Measurements from ENCODE around the gene GABBR2.

Gene GABBR2

GRCh38 chr9:98570663-98571440 lies 137.9 kb downstream of the GABBR2 start:
- no peak for DNase-seq (ENCODE audit: low read depth in 4 of 4, low spot score in 1 of 4)

- DNase-seq (ENCODE audit: low read depth in 4 of 4, low spot score in 1 of 4): no peak
Measured at GRCh38 chr9:98570055-98570454, 138.7 kb downstream of the GABBR2 start.

DNA sequence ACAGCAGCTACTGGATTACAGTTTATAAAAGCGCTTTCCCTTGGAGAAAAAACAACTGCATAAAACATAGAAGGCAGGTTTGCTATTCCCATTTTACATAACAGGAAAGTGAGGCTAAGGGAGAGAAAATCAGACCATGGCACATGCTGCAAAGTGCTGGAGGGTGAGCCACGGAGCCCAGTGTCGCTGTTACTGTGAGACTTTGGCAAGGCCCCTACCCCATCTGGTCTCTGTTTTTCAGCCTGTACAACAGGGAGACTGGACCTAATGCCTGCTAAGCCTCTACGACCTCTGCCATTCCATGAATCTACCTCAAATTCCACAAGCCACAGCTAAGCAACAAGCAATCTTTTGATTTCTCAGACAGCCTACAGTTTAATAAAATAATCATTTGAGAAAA lies 139.2 kb downstream of the GABBR2 start:
- DNase-seq (ENCODE audit: low read depth in 4 of 4, low spot score in 1 of 4): no peak

- no peak for DNase-seq (ENCODE audit: low read depth in 4 of 4, low spot score in 1 of 4)
Measured at GRCh38 chr9:98568909-98569469, 139.7 kb downstream of the GABBR2 start.

GRCh38 chr9:98568234-98568908 lies 140.4 kb downstream of the GABBR2 start:
- DNase-seq (ENCODE audit: low read depth in 4 of 4, low spot score in 1 of 4): no peak

DNA sequence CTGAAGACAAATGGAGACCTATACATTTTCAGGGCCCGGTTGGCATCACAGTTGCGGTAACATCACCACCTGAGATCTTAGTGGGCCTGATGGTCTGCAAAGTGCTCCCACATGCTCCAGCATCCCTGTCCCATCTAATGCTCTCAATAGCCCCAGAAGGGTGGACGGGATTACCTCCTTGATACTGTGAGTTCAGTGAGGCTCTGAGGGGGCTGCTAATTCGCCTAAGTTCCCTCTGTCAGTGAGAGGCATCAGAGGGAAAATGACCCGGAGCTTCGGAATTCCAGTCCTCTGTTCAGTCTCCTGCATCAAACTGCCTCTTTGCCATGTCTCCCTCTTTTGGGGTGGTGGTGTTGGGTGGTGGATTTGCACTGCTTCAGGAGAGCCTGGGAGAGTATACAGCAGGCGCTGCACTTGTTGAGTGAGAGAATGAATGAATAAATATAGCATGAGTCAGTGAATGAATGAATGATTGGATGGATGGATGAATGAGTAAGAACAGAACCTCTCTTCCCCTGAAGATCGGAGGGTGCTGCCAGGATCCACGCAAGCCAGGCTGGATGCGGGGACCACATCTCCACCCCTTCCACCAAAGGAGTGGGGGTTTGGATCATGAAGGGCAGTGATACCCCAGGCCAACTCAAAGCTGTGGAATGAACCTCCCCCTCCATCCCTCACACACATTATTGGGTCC lies 141.0 kb downstream of the GABBR2 start:
- DNase-seq (ENCODE audit: low read depth in 4 of 4, low spot score in 1 of 4): no peak

GRCh38 chr9:98565152-98566135 lies 143.3 kb downstream of the GABBR2 start:
- no peak for DNase-seq (ENCODE audit: low read depth in 4 of 4, low spot score in 1 of 4)

DNA sequence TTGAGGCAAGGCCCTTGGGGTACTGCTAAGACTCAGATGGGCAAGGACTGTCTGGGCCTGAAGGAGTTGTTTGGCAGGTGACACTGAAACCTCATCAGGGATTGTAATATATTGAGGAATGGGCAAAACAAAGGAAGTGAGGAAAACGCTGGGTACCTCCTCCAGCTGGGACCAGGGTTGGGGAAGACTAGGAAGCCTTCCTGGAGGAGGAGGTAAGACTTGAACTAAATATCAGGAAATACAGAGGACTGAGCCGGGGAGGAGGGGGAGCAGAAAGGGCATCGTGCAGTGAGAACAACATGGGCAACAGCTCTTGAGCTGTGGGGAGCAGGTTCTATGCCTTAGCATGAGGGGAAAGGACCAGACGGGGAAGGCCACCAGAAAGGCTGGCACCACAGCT lies 144.0 kb downstream of the GABBR2 start:
- no peak for DNase-seq (ENCODE audit: low read depth in 4 of 4, low spot score in 1 of 4)

- DNase-seq (ENCODE audit: low read depth in 4 of 4, low spot score in 1 of 4): no peak
Measured at GRCh38 chr9:98563988-98564387, 144.7 kb downstream of the GABBR2 start.

DNA sequence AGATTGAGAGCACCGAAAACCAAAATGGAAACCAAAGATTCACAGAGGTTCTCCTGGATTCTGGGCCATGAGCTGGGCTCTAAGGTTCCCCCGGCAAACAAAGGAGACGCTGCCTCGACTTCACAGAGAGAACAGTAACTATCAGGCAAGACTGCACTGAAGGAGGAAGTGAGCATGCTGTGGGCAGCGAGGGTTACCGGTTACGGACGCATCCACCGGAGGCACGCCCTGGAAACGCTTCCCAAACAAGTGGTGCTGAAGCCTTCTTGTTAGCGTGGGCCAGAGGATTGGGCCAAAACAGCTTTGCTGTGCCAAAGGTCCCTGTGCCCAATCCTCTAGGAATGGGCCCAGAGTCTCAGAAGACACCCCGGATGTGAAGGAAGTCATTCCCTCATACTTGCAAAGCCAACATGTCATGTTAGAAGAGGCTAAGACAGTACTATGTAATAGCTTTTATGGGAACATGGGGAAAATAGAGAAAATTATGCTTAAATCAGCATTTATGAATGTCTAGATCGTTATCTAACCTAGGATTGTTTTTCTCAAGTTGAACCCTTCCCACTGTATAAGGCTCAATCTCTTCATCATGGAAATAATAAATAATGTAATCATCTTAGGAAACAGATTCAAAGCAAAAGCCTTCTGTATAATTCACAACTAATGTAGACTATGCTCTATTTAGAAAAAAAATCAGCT lies 145.4 kb downstream of the GABBR2 start:
- DNase-seq (ENCODE audit: low read depth in 4 of 4, low spot score in 1 of 4): no peak

GRCh38 chr9:98559561-98559960 lies 149.2 kb downstream of the GABBR2 start:
- DNase-seq (ENCODE audit: low read depth in 4 of 4, low spot score in 1 of 4): no peak

- DNase-seq (ENCODE audit: low read depth in 4 of 4, low spot score in 1 of 4): no peak
Measured at GRCh38 chr9:98558575-98558974, 150.2 kb downstream of the GABBR2 start.

DNA sequence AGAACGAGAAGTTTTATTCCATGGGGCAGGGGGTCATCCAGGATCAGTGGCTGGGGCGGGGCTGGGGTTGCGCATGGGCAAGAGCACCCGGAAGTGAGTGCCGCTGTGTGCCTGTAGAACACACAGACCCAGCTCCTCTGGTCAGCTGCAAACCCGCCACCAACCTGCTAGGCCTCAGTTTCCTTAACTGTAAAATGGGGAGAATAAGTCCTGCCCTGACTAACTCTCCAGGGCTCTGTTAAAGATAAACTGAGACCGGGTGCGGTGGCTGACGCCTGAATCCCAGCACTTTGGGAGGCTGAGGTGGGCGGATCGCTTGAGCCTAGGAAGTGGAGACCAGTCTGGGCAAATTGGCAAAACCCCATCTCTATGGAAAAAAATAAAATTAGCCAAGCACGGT lies 152.2 kb downstream of the GABBR2 start:
- DNase-seq (ENCODE audit: low read depth in 4 of 4, low spot score in 1 of 4): no peak

DNA sequence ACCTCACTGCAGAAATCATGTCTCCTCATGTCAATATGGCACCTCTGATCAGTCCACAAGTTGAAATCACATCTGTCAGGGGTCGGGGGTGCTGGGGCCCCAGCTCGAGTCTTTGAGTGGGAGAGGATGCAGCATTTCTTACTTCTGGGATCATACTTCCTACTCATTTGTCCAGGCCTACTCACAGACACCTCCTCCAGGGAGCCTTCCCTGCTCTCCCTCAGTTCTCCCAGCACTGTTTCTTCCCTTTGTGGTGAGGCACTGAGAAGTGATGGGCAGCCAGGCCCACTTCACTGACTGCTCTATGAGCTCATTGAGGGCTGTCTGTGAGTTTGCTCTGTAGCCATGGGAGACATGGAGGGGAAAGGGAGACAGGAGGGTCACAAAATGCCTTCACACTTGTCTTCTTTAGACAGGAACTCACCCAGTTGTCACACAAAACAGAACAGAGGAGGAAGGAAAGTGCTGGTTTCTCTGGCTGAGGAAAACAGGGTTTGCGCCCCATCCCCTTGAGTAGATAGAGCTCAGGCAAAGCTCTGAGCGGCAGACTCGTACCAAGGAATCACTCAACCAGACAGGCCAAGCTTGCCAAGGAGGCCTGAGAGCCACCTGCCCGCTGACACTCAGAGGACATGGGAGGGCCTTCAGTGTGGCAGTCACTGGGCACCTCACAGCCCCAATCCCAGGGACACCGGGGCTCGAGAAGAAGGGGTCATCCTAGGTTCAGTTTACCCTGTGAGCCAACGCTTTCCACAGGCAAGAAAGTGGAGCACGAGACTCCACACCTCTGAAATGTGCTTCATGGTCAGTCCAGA lies 152.9 kb downstream of the GABBR2 start:
- no peak for DNase-seq (ENCODE audit: low read depth in 4 of 4, low spot score in 1 of 4)

DNA sequence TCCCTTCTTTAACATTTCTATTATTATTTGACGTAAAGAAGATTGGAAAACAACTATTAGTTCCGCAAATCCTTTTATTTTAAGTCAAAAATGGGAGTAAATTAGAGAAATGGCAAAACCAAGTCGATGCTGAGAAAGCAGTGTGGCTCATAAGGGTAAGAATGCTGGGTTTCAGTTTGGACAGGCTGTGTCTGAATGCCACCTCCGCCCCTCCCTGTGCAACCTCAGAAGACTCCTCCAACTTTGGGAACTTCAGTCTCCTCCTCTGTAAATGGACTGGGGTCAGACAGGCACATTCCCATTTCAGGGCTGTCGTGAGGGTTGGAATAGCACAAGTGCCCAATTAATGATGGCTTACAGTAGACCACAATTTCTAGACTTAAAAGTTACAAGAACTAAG lies 154.0 kb downstream of the GABBR2 start:
- DNase-seq (ENCODE audit: low read depth in 4 of 4, low spot score in 1 of 4): no peak

GRCh38 chr9:98552331-98552730 lies 156.4 kb downstream of the GABBR2 start:
- no peak for DNase-seq (ENCODE audit: low read depth in 4 of 4, low spot score in 1 of 4)

DNA sequence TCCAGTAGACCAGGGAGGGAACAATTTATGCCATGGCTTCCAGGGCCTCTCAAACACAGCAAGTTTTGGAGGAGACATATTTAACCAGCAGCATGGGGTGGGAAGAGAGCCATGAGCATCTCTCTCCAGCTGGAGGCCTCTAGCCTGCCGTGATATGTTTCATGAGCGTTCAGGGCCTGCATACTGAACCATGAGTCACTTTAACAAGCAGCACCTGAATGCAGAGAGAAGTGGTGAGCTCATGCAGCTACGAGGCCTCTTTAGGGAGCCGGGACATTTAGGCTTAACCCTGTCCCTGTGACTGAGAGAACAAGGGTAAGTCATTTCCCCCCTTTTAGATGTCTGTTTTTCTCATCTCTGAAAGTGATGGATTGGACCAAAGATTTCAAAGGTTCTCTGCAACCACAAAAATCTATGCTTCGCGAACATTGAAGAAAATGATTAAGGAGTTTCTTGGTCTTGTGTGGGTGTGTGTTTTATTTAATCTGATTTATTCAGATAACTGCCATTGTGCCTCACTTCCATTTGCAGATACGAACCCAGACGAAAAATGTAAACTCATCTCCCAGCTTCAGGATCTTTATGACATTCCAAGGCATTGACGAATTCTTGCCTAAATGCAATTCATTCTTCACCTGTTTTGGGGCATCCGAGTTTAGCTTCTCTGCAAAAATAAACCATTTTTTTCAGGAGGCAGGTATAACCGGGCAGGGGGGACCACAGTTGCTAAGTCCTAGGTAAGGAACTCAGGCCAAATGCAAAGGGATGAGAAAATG lies 157.0 kb downstream of the GABBR2 start:
- DNase-seq (ENCODE audit: low read depth in 4 of 4, low spot score in 1 of 4): no peak

DNA sequence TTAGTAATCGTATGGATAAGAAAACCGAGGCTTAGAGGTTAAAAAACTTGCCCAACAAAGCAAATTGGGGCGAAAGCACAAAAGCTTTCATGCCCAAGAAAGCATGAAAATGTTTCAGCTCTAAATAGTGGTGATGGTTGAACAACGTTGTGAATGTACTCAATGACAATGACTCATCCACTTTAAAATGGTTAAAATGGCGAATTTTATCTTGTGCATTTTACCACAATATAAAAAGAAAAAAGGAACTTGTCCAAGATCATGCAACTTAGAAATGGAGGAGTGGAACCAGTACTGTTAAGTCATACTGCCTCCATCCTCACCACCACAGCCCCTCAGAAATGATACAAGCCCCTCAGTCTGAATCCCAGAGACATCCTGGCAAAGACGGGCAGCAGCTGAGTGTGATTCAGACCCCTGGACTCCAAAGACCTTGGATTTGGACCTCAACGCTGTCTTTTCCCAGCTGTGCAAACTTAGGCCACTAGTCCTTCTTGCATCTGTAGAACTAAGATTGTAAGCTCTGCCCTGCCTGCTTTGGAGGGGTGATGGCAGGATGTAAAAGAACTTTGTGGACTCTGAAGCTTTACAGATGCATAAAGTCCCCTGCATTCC lies 158.4 kb downstream of the GABBR2 start:
- no peak for DNase-seq (ENCODE audit: low read depth in 4 of 4, low spot score in 1 of 4)
